Fibroblast of lung (primary cell): Measurements from ENCODE around the gene FLNB.

Source experiments
- CTCF ChIP-seq, 2 donors: IDR thresholded peaks in 1 of 2; conservative IDR thresholded peaks in 1 of 2; 1 replicate in 1 of 2; 2 replicates in 1 of 2; pipeline ENCODE4 v1.5.1; 2011 to 2012; ENCODE audit warnings: low read length in 2 of 2, control low read depth in 1 of 2, inconsistent platforms in 1 of 2, low read depth in 1 of 2, mild to moderate bottlenecking in 1 of 2
- EZH2 ChIP-seq: IDR thresholded peaks from 2 replicates; pipeline ENCODE4 v1.5.1; 2012; ENCODE audit warnings: low read length, control low read depth, mild to moderate bottlenecking; ENCODE audit errors: missing control alignments

DNA sequence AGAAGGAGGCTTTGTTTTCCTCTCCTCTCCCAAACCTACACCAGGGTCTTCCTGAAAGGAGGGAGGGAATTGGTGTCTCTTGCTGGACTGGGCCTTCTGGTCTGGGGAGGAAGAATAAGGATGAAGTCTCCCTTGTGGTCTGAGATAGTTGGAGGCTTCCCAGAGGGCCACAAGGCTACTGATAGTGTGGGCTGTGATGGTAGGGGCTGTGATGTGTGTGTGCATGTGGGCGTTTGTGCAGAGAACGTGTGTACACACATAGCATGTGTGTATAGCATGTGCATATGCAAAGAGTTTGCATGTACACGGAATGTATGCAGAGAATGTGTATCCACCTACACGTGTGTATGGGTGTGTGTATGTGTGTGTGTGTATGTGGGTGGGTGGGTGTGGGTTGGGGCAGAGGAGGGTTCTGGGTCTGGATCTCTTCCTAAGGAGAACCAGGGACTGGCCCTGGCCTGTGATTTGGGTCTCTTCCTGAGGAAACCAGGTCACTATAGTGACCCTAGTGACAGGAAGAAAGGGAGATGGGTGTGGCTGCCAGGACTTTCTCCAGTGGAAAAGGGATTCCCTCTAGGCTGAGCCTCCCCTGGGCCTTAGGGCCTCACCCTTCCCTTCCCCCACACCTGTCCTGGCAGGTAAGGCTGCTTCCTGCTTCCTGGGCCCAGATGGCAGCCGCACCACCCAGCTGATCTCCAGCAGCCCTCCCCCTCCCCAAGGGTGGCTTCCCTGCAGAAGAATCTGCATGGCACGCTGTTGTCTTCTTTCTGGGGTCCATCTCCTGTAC is 1.7 kb downstream of the FLNB start:
- TF ChIP-seq EZH2: no peak
- TF ChIP-seq CTCF (conservative IDR thresholded peaks at IDR 0.05 in 1 of 2, IDR thresholded peaks at IDR 0.05 in 1 of 2; ENCODE audit: low read depth in 1 of 2, low read length in 2 of 2): no peak
